ENCODE results near the gene PTPRA.

DNA sequence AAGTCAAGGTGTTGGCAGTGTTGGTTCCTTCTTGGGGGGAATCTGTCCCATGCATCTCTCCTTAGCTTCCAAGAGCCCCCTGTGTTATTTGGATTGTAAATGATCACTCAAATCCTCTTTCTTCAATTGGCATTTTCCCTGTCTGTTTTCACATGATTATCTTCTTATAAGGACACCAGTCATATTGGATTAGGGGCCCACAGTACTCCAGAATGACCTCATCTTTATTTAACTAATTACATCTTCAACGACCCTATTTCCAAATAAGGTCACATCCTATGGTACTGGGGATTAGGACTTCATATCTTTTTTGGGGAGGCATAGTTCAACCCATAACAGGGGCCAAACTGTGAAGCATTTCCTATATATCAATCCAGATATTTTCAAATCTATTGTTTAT is 57.3 kb downstream of the PTPRA start:
- TF ChIP-seq, protein P1, sequence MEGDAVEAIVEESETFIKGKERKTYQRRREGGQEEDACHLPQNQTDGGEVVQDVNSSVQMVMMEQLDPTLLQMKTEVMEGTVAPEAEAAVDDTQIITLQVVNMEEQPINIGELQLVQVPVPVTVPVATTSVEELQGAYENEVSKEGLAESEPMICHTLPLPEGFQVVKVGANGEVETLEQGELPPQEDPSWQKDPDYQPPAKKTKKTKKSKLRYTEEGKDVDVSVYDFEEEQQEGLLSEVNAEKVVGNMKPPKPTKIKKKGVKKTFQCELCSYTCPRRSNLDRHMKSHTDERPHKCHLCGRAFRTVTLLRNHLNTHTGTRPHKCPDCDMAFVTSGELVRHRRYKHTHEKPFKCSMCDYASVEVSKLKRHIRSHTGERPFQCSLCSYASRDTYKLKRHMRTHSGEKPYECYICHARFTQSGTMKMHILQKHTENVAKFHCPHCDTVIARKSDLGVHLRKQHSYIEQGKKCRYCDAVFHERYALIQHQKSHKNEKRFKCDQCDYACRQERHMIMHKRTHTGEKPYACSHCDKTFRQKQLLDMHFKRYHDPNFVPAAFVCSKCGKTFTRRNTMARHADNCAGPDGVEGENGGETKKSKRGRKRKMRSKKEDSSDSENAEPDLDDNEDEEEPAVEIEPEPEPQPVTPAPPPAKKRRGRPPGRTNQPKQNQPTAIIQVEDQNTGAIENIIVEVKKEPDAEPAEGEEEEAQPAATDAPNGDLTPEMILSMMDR (IDR thresholded peaks at IDR 0.05): no peak
- TF ChIP-seq POLR2AphosphoS5 (IDR thresholded peaks at IDR 0.05): no peak
- no peak for TF ChIP-seq EP300 (IDR thresholded peaks at IDR 0.05)
- TF ChIP-seq POLR2A (IDR thresholded peaks at IDR 0.05; ENCODE audit: low read depth): no peak

Measured in esophagus muscularis mucosa (tissue), 4 donors.